ENCODE data around the gene CDH13.

The CDH13 gene

DNA sequence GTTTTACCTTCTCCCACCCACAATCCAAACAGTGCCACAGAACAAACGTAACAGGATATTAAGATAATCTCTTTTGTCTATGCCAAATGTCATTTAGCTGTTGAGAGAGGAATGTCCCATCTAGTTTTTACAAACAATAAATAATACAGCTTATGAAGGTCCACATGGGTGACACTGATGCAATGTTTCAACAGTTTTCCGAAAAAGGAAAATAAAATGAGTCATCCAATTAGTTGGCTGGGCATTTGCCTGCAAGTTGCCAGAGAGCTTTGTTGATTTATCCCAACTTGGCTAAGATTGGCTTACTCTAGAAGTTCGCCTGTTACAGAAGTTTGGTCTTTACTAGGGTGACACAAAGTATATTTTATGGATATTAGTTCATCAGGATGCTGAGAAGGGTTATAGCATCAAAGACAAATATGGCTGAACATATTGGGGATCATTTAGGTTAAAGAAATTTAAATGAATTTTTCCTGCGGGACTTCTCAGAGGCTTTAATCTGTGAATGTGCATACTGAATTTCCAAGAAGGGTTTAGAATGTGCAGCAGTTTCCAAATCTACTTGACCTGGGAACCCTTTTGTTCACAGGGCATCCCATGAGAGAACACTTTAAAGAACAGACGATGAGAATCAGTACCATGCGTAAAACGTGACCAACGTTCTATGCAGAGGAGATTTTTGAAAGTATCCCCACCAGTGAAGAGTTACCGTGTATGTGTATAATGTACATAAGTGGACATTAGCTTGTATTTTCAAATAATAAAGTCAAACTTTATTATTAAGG, 73.1 kb downstream of the CDH13 start:
- no peak overlapping the region for H3K56ac ChIP-seq (ENCODE audit: low read length)
- H3K79me2 ChIP-seq (ENCODE audit: control insufficient read depth, insufficient read depth, low read length) = no peaks in the 10 kb centered on the region
- H3K4me1 ChIP-seq (ENCODE audit: control insufficient read depth, low read depth, low read length) = no peaks in the 10 kb centered on the region
- no peaks in the 10 kb centered on the region for H3K27me3 ChIP-seq (ENCODE audit: insufficient read depth, low read length, poor library complexity)
- no CpG with 5 or more reads among the region's 9 CpGs for WGBS (ENCODE audit: extremely low coverage, insufficient coverage, low lambda C conversion rate)
- H4K8ac ChIP-seq (ENCODE audit: low read depth, low read length) = no peak overlapping the region
- no peak overlapping the region for H3K23ac ChIP-seq (ENCODE audit: low read length)
- H4K5ac ChIP-seq (ENCODE audit: low read length) = no peak overlapping the region
- DNase-seq = peak; percentile 45
- no peak overlapping the region for H3K4me2 ChIP-seq (ENCODE audit: low read length)
- no peak overlapping the region for H2AK5ac ChIP-seq (ENCODE audit: low read length)
- H3K4me3 ChIP-seq (ENCODE audit: low read length) = no peak overlapping the region
- H2BK5ac ChIP-seq (ENCODE audit: low read length) = no peak overlapping the region
- no peaks in the 10 kb centered on the region for H3K36me3 ChIP-seq (ENCODE audit: control insufficient read depth, insufficient read depth, low read length)
- no peak overlapping the region for H2BK15ac ChIP-seq (replicated peaks; ENCODE audit: low read depth)
- H2BK120ac ChIP-seq (ENCODE audit: low read depth, low read length) = no peak overlapping the region
- no peak overlapping the region for H3K9ac ChIP-seq (ENCODE audit: low read length)
- no peak overlapping the region for H3K18ac ChIP-seq (ENCODE audit: low read length)
- H3K4ac ChIP-seq (ENCODE audit: low read depth, low read length) = no peak overlapping the region
- H3K27ac ChIP-seq (ENCODE audit: low read depth, low read length) = no peak overlapping the region
- no peaks in the 10 kb centered on the region for H3K79me1 ChIP-seq (ENCODE audit: low read length)

DNA sequence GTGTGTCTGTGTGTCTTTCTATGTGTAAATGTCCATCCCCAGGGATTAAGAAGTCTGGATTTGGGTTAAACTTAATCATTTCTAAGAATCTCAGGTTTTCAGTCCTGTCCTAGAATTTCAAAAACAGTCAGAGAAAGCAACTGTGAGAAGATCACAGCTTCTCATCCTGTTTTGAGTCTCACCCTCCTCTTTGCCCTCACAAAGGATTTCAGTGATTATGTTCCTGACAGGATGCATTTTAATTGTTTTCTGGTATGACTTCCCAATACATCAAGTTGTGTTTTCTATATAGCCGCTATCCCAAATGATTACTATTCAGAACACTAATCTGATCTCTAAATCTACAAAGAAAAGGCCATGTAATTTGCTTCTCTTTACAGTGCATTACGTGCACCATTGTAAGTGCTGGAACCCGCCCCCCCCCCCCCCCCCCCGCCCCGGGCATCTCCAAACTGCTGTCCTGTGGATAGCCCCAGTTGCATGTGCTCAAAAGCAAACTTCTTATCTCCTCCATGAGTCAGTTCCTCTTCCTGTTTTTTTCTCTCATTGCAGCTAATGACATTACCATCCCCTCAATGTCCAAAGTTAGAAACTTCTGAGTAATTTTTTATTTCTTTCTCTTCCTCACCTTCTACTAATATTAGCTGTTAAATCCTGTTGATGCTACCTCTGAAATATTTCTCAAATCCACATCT, 73.9 kb downstream of the CDH13 start:
- Histone ChIP-seq H3K23ac (ENCODE audit: low read length) (no peak overlapping the region), H4K5ac (ENCODE audit: low read length) (no peak overlapping the region), H3K4me3 (ENCODE audit: low read length) (no peak overlapping the region), H3K27ac (ENCODE audit: low read depth, low read length) (no peak overlapping the region), H3K4me2 (ENCODE audit: low read length) (no peak overlapping the region), H3K36me3 (ENCODE audit: control insufficient read depth, insufficient read depth, low read length) (no peaks in the 10 kb centered on the region), H2BK120ac (ENCODE audit: low read depth, low read length) (no peak overlapping the region), H3K9ac (ENCODE audit: low read length) (no peak overlapping the region), H3K4ac (ENCODE audit: low read depth, low read length) (no peak overlapping the region), H2BK15ac (replicated peaks; ENCODE audit: low read depth) (no peak overlapping the region), H3K79me2 (ENCODE audit: control insufficient read depth, insufficient read depth, low read length) (no peaks in the 10 kb centered on the region), H3K4me1 (ENCODE audit: control insufficient read depth, low read depth, low read length) (no peaks in the 10 kb centered on the region), H3K18ac (ENCODE audit: low read length) (no peak overlapping the region), H2AK5ac (ENCODE audit: low read length) (no peak overlapping the region), H4K8ac (ENCODE audit: low read depth, low read length) (no peak overlapping the region), H3K27me3 (ENCODE audit: insufficient read depth, low read length, poor library complexity) (no peaks in the 10 kb centered on the region), H2BK5ac (ENCODE audit: low read length) (no peak overlapping the region), H3K56ac (ENCODE audit: low read length) (no peak overlapping the region), H3K79me1 (ENCODE audit: low read length) (no peaks in the 10 kb centered on the region)
- DNase-seq = no peak
- no CpG with 5 or more reads among the region's 5 CpGs for WGBS (ENCODE audit: extremely low coverage, insufficient coverage, low lambda C conversion rate)

DNA sequence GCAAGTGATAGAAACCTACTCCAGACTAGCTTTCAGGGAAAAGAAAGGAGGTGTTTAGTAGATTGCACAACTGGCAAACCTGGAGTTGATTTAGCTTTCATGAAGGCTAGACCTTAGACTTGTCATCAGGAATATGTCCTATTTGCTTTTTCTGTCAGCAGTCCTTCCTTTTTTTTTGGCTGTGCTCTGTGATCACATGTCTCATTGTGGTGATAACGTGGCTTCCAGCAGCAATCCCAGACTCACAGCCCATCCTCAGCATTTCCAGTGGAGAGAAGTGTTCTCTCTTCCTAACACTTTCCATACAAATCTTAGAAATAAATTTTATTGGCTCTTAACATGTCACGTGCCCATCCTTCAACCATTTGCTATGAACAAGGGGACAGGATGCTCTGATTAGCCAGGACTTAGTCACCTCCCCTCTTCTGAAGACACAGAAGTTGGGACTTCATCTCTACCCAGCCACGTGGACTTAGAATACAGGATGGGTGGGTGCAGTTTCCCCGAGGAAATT, 74.7 kb downstream of the CDH13 start:
- no peaks in the 10 kb centered on the region for H3K79me1 ChIP-seq (ENCODE audit: low read length)
- no peaks in the 10 kb centered on the region for H3K4me1 ChIP-seq (ENCODE audit: control insufficient read depth, low read depth, low read length)
- no peak overlapping the region for H3K27ac ChIP-seq (ENCODE audit: low read depth, low read length)
- no peak for DNase-seq
- H3K79me2 ChIP-seq (ENCODE audit: control insufficient read depth, insufficient read depth, low read length) = no peaks in the 10 kb centered on the region
- H2BK5ac ChIP-seq (ENCODE audit: low read length) = no peak overlapping the region
- no CpG with 5 or more reads among the region's 4 CpGs for WGBS (ENCODE audit: extremely low coverage, insufficient coverage, low lambda C conversion rate)
- no peak overlapping the region for H3K4me3 ChIP-seq (ENCODE audit: low read length)
- no peak overlapping the region for H3K4me2 ChIP-seq (ENCODE audit: low read length)
- H3K27me3 ChIP-seq (ENCODE audit: insufficient read depth, low read length, poor library complexity) = no peaks in the 10 kb centered on the region
- no peak overlapping the region for H3K23ac ChIP-seq (ENCODE audit: low read length)
- no peak overlapping the region for H3K18ac ChIP-seq (ENCODE audit: low read length)
- H2BK120ac ChIP-seq (ENCODE audit: low read depth, low read length) = no peak overlapping the region
- no peak overlapping the region for H4K5ac ChIP-seq (ENCODE audit: low read length)
- no peak overlapping the region for H3K4ac ChIP-seq (ENCODE audit: low read depth, low read length)
- no peak overlapping the region for H3K9ac ChIP-seq (ENCODE audit: low read length)
- H4K8ac ChIP-seq (ENCODE audit: low read depth, low read length) = no peak overlapping the region
- no peak overlapping the region for H2AK5ac ChIP-seq (ENCODE audit: low read length)
- H2BK15ac ChIP-seq (replicated peaks; ENCODE audit: low read depth) = no peak overlapping the region
- no peak overlapping the region for H3K56ac ChIP-seq (ENCODE audit: low read length)
- no peaks in the 10 kb centered on the region for H3K36me3 ChIP-seq (ENCODE audit: control insufficient read depth, insufficient read depth, low read length)

DNA sequence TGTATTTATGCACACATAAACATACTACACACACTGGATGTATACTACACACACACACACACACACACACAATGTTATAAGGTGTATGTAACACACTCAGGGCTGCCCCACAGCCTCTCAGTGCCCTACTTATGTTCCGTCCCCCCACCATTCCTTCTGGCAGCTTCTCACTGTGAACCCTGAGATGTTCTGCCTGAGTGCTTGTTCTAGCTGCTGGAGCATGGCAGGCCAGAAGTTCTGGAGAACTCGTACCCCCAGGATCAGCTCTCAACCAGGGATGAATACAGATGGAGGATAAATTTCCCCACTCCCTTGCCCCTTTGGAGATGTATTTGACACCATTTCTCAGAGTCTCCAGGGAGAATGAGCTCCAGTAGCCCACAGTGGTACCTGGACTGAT, 76.4 kb downstream of the CDH13 start:
- WGBS (ENCODE audit: extremely low coverage, insufficient coverage, low lambda C conversion rate) = no CpG with 5 or more reads among the region's 2 CpGs
- no peak overlapping the region for H2AK5ac ChIP-seq (ENCODE audit: low read length)
- no peaks in the 10 kb centered on the region for H3K79me2 ChIP-seq (ENCODE audit: control insufficient read depth, insufficient read depth, low read length)

DNA sequence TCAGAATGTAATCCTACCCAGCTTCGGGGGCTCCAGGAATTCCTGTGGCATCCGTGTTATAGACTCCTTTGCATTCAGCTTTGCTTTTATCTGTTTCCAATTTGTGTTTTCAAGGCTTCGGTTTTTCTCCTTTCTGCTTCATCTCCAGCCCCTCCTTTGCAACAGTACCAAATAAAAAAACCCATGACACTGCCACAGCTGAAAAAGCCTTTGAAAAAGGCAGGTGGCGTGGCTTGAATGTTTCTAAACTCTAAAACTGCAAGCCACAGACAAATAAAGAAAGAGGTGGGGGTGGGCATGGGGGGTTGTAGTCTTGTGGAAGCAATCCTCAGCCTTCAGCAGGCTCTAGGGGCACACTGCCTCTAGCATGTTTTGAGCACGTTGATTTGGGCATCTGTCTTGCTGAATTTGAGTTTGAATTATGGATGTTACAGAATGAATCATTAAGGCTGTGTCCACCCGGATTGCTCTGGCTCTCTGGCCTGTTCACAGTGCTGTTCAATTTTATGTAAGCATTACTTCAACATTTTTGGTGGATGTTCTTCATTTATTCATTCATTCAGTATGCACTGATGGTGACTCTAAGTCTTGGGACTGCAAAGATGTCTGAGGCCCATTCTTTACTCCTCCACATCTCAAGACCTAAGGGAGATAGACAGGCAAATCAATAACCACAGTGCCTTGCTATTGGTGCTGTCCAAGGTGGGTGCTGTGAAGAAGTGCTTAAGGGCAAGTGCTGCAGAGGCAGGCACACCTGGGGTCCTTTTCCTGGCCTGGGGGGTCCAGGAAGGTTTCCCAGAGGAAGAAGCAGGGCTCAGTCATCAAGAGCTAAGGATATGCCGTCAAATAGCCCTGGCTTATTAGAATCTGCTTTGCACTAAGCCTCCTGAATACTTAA, 77.4 kb downstream of the CDH13 start:
- no peaks in the 10 kb centered on the region for H3K4me1 ChIP-seq (ENCODE audit: control insufficient read depth, low read depth, low read length)
- no peak overlapping the region for H3K27ac ChIP-seq (ENCODE audit: low read depth, low read length)
- DNase-seq = no peak
- H2BK5ac ChIP-seq (ENCODE audit: low read length) = no peak overlapping the region
- no peak overlapping the region for H2BK120ac ChIP-seq (ENCODE audit: low read depth, low read length)
- H2AK5ac ChIP-seq (ENCODE audit: low read length) = no peak overlapping the region
- H3K18ac ChIP-seq (ENCODE audit: low read length) = no peak overlapping the region
- H3K9ac ChIP-seq (ENCODE audit: low read length) = no peak overlapping the region
- H3K36me3 ChIP-seq (ENCODE audit: control insufficient read depth, insufficient read depth, low read length) = no peaks in the 10 kb centered on the region
- no peak overlapping the region for H3K56ac ChIP-seq (ENCODE audit: low read length)
- H2BK15ac ChIP-seq (replicated peaks; ENCODE audit: low read depth) = no peak overlapping the region
- no peaks in the 10 kb centered on the region for H3K79me1 ChIP-seq (ENCODE audit: low read length)
- no CpG with 5 or more reads among the region's 7 CpGs for WGBS (ENCODE audit: extremely low coverage, insufficient coverage, low lambda C conversion rate)
- no peaks in the 10 kb centered on the region for H3K27me3 ChIP-seq (ENCODE audit: insufficient read depth, low read length, poor library complexity)
- no peak overlapping the region for H3K4me3 ChIP-seq (ENCODE audit: low read length)
- H4K5ac ChIP-seq (ENCODE audit: low read length) = no peak overlapping the region
- no peak overlapping the region for H3K23ac ChIP-seq (ENCODE audit: low read length)
- H3K4ac ChIP-seq (ENCODE audit: low read depth, low read length) = no peak overlapping the region
- no peak overlapping the region for H4K8ac ChIP-seq (ENCODE audit: low read depth, low read length)
- no peaks in the 10 kb centered on the region for H3K79me2 ChIP-seq (ENCODE audit: control insufficient read depth, insufficient read depth, low read length)
- no peak overlapping the region for H3K4me2 ChIP-seq (ENCODE audit: low read length)

More for the DNA sequence above, 76.4 kb downstream of the CDH13 start:
- no peak for DNase-seq
- H3K18ac ChIP-seq (ENCODE audit: low read length) = no peak overlapping the region
- no peak overlapping the region for H4K5ac ChIP-seq (ENCODE audit: low read length)
- no peaks in the 10 kb centered on the region for H3K27me3 ChIP-seq (ENCODE audit: insufficient read depth, low read length, poor library complexity)
- H3K4ac ChIP-seq (ENCODE audit: low read depth, low read length) = no peak overlapping the region
- no peaks in the 10 kb centered on the region for H3K4me1 ChIP-seq (ENCODE audit: control insufficient read depth, low read depth, low read length)
- H3K36me3 ChIP-seq (ENCODE audit: control insufficient read depth, insufficient read depth, low read length) = no peaks in the 10 kb centered on the region
- no peak overlapping the region for H2BK120ac ChIP-seq (ENCODE audit: low read depth, low read length)
- H3K4me3 ChIP-seq (ENCODE audit: low read length) = no peak overlapping the region
- no peak overlapping the region for H3K4me2 ChIP-seq (ENCODE audit: low read length)
- no peak overlapping the region for H3K23ac ChIP-seq (ENCODE audit: low read length)
- H2BK5ac ChIP-seq (ENCODE audit: low read length) = no peak overlapping the region
- H3K27ac ChIP-seq (ENCODE audit: low read depth, low read length) = no peak overlapping the region
- no peak overlapping the region for H2BK15ac ChIP-seq (replicated peaks; ENCODE audit: low read depth)
- H4K8ac ChIP-seq (ENCODE audit: low read depth, low read length) = no peak overlapping the region
- no peaks in the 10 kb centered on the region for H3K79me1 ChIP-seq (ENCODE audit: low read length)
- no peak overlapping the region for H3K9ac ChIP-seq (ENCODE audit: low read length)
- no peak overlapping the region for H3K56ac ChIP-seq (ENCODE audit: low read length)

Data from mesendoderm (in vitro differentiated cells).